ENCODE measurements around the gene NDUFAF2.
"Not testable (repeated sequence)": the region's sequence is repeated elsewhere in the genome, so short reads cannot be mapped to it uniquely, and the experiment has no call there.

The NDUFAF2 gene

GRCh38 chr5:61089351-61089750, 144.3 kb downstream of the NDUFAF2 start:
- H3K4me2 ChIP-seq (ENCODE audit: low read depth, low read length, poor library complexity, severe bottlenecking): no peak overlapping the region
- H3K9me2 ChIP-seq (replicated peaks; ENCODE audit: insufficient read depth, low read length): no peaks in the 10 kb centered on the region
- no peak overlapping the region for H2AFZ ChIP-seq (ENCODE audit: low read depth, low read length, severe bottlenecking)
- H3K79me2 ChIP-seq (ENCODE audit: insufficient read depth, low read length): no peaks in the 10 kb centered on the region
- TF ChIP-seq EZH2phosphoT487 (conservative IDR thresholded peaks at IDR 0.05; ENCODE audit: low read length) (no peak), CTCF (IDR thresholded peaks at IDR 0.05; ENCODE audit: insufficient read depth, low read length, poor library complexity, severe bottlenecking) (no peak)
- H3K9ac ChIP-seq (ENCODE audit: low read length): no peak overlapping the region
- no peaks in the 10 kb centered on the region for H3F3A ChIP-seq (ENCODE audit: insufficient read depth)
- H3K36me3 ChIP-seq (ENCODE audit: low read length): no peaks in the 10 kb centered on the region
- no peaks in the 10 kb centered on the region for H3K27me3 ChIP-seq (ENCODE audit: low read length)
- H3K4me3 ChIP-seq (ENCODE audit: insufficient read depth, low read length, poor library complexity, severe bottlenecking): no peak overlapping the region
- H3K9me3 ChIP-seq (ENCODE audit: insufficient read depth, low read length): no peaks in the 10 kb centered on the region
- no peak overlapping the region for H3K27ac ChIP-seq (ENCODE audit: low read depth, low read length)
- no peaks in the 10 kb centered on the region for H4K20me1 ChIP-seq (ENCODE audit: low read depth, low read length)

- not testable (repeated sequence) for H2AFZ ChIP-seq (ENCODE audit: low read depth, low read length, severe bottlenecking); H3K36me3 ChIP-seq (ENCODE audit: low read length); H3K27me3 ChIP-seq (ENCODE audit: low read length); H3F3A ChIP-seq (ENCODE audit: insufficient read depth); H3K9ac ChIP-seq (ENCODE audit: low read length); H3K27ac ChIP-seq (ENCODE audit: low read depth, low read length); H3K9me2 ChIP-seq (replicated peaks; ENCODE audit: insufficient read depth, low read length); H3K4me3 ChIP-seq (ENCODE audit: insufficient read depth, low read length, poor library complexity, severe bottlenecking); H4K20me1 ChIP-seq (ENCODE audit: low read depth, low read length); H3K4me2 ChIP-seq (ENCODE audit: low read depth, low read length, poor library complexity, severe bottlenecking); H3K79me2 ChIP-seq (ENCODE audit: insufficient read depth, low read length); H3K9me3 ChIP-seq (ENCODE audit: insufficient read depth, low read length)
Measured at GRCh38 chr5:61093046-61093771, 148.2 kb downstream of the NDUFAF2 start.

DNA sequence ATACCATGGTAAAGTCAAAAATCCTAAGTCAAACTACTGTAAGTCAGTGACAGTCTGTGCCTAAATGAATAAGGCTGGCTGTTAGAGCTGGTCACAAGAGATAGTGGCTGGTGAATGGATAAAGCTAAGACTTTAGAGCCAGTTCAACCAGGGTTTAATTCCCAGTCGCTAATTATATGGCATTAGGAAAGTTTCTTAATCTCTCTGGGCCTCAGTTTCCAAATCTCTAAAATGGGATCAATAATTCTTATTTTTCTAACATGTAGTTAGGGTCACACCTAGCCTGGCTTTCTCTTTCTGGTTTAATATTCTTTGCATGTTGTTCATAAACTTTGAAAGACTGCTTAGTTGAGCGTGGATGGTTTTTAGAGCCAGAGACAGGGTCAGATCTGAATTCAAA, 152.5 kb downstream of the NDUFAF2 start:
- 0 out of 2 replicates have a peak, but pooled peaks cover 3% of the 10 kb centered on the region for H3K36me3 ChIP-seq (ENCODE audit: low read length)
- no peak for TF ChIP-seq CTCF (IDR thresholded peaks at IDR 0.05; ENCODE audit: insufficient read depth, low read length, poor library complexity, severe bottlenecking)
- TF ChIP-seq EZH2phosphoT487 (conservative IDR thresholded peaks at IDR 0.05; ENCODE audit: low read length): no peak
- no peak overlapping the region for H3K9ac ChIP-seq (ENCODE audit: low read length)
- no peaks in the 10 kb centered on the region for H3K9me3 ChIP-seq (ENCODE audit: insufficient read depth, low read length)
- no peak overlapping the region for H2AFZ ChIP-seq (ENCODE audit: low read depth, low read length, severe bottlenecking)
- H3K9me2 ChIP-seq (replicated peaks; ENCODE audit: insufficient read depth, low read length): no peaks in the 10 kb centered on the region
- H3K27me3 ChIP-seq (ENCODE audit: low read length): no peaks in the 10 kb centered on the region
- H3K4me3 ChIP-seq (ENCODE audit: insufficient read depth, low read length, poor library complexity, severe bottlenecking): no peak overlapping the region
- no peaks in the 10 kb centered on the region for H3K79me2 ChIP-seq (ENCODE audit: insufficient read depth, low read length)
- no peak overlapping the region for H3K4me2 ChIP-seq (ENCODE audit: low read depth, low read length, poor library complexity, severe bottlenecking)
- H4K20me1 ChIP-seq (ENCODE audit: low read depth, low read length): no peaks in the 10 kb centered on the region
- H3K27ac ChIP-seq (ENCODE audit: low read depth, low read length): no peak overlapping the region
- no peaks in the 10 kb centered on the region for H3F3A ChIP-seq (ENCODE audit: insufficient read depth)

GRCh38 chr5:61098251-61098995, 153.4 kb downstream of the NDUFAF2 start:
- Histone ChIP-seq H3K9ac (ENCODE audit: low read length) (no peak overlapping the region), H3K9me2 (replicated peaks; ENCODE audit: insufficient read depth, low read length) (no peaks in the 10 kb centered on the region), H3K36me3 (ENCODE audit: low read length) (0 out of 2 replicates have a peak, but pooled peaks cover 4% of the 10 kb centered on the region), H3K27ac (ENCODE audit: low read depth, low read length) (no peak overlapping the region), H4K20me1 (ENCODE audit: low read depth, low read length) (no peaks in the 10 kb centered on the region), H3K79me2 (ENCODE audit: insufficient read depth, low read length) (no peaks in the 10 kb centered on the region), H3K4me2 (ENCODE audit: low read depth, low read length, poor library complexity, severe bottlenecking) (no peak overlapping the region), H3K27me3 (ENCODE audit: low read length) (no peaks in the 10 kb centered on the region), H3F3A (ENCODE audit: insufficient read depth) (no peaks in the 10 kb centered on the region), H3K9me3 (ENCODE audit: insufficient read depth, low read length) (no peaks in the 10 kb centered on the region), H3K4me3 (ENCODE audit: insufficient read depth, low read length, poor library complexity, severe bottlenecking) (no peak overlapping the region), H2AFZ (ENCODE audit: low read depth, low read length, severe bottlenecking) (no peak overlapping the region)
- no peak for TF ChIP-seq CTCF (IDR thresholded peaks at IDR 0.05; ENCODE audit: insufficient read depth, low read length, poor library complexity, severe bottlenecking)
- TF ChIP-seq EZH2phosphoT487 (conservative IDR thresholded peaks at IDR 0.05; ENCODE audit: low read length): no peak

Measured in SU-DHL-6 (cell line).